GM19193 (cell line): ENCODE data around the gene FXYD4.

Source experiments
- POLR2A ChIP-seq: IDR thresholded peaks from 4 replicates; pipeline ENCODE4 v1.6.1; 2011; ENCODE audit not compliant: insufficient read depth, insufficient read length; ENCODE audit errors: extremely low read depth

FXYD4 gene

GRCh38 chr10:43398939-43399319, 27.5 kb downstream of the FXYD4 start:
- TF ChIP-seq POLR2A, result no peak

GRCh38 chr10:43399320-43400310, 28.2 kb downstream of the FXYD4 start:
- TF ChIP-seq POLR2A, result no peak

- no peak for TF ChIP-seq POLR2A
These were observed 30.2 kb downstream of the FXYD4 start for GRCh38 chr10:43401627-43402026.

- TF ChIP-seq POLR2A, result no peak
These were observed 30.7 kb downstream of the FXYD4 start for GRCh38 chr10:43402176-43402575.

GRCh38 chr10:43402880-43403452, 31.5 kb downstream of the FXYD4 start:
- no peak for TF ChIP-seq POLR2A

- TF ChIP-seq POLR2A, result no peak
These were observed 32.7 kb downstream of the FXYD4 start for GRCh38 chr10:43403911-43404703.

GRCh38 chr10:43404704-43405084, 33.3 kb downstream of the FXYD4 start:
- no peak for TF ChIP-seq POLR2A

GRCh38 chr10:43407148-43407575, 35.7 kb downstream of the FXYD4 start:
- no peak for TF ChIP-seq POLR2A

- TF ChIP-seq POLR2A, result peak; percentile 92
These were observed 36.3 kb downstream of the FXYD4 start for GRCh38 chr10:43407576-43408330.

- no peak for TF ChIP-seq POLR2A
These were observed 36.9 kb downstream of the FXYD4 start for GRCh38 chr10:43408331-43408709.

- TF ChIP-seq POLR2A, result peak; percentile 90
These were observed 37.4 kb downstream of the FXYD4 start, which contains the start of gene HNRNPF for GRCh38 chr10:43408710-43409384. HNRNPF (minus strand) TSS chr10:43409186; CDS start chr10:43387884, 21,302 bp downstream.

GRCh38 chr10:43409385-43410109, 38.1 kb downstream of the FXYD4 start:
- no peak for TF ChIP-seq POLR2A

- no peak for TF ChIP-seq POLR2A
These were observed 38.9 kb downstream of the FXYD4 start for GRCh38 chr10:43410345-43410744.
